SK-N-SH (cell line): ENCODE measurements around the gene OPN1SW. TPM values are rescaled to one million over a fixed set of nuclear protein-coding genes. Genes with fewer than 3 reads are reported as not detected.

Experiments used
- CTCF ChIA-PET: fragments of 300-600, 350-600 bp; formaldehyde crosslinking; extraction: SDS; loops from one replicate; lab custom pipeline; 2021; lab: Yijun Ruan, JAX
- POLR2A ChIA-PET: fragments of 350-600 bp; sonication (Branson Sonifier 250); formaldehyde crosslinking; extraction: SDS; loops from one replicate; lab custom pipeline; 2020; ENCODE audit warnings: antibody characterized with exemption, inconsistent platforms; lab: Yijun Ruan, JAX
- DNase-seq: peaks from one replicate; pipeline ENCODE4 v3.0.0; 2012
- H2AFZ ChIP-seq: fragments of 200-600 bp; sonication (generic); 2 replicates; pipeline ENCODE4 v1.8.1; 2016; ENCODE audit warnings: antibody characterized with exemption, mild to moderate bottlenecking, low read depth
- H3F3A ChIP-seq: fragments of 200-600 bp; sonication (generic); replicated peaks from 2 replicates; pipeline ENCODE3; 2016; ENCODE audit warnings: antibody characterized with exemption, mild to moderate bottlenecking; ENCODE audit not compliant: insufficient read depth
- H3K27ac ChIP-seq, 2 experiments: fragments of 200-500 bp in 1 of 2; fragments of 200-600 bp in 1 of 2; sonication (Bioruptor generic) in 1 of 2; sonication (generic), shearing (Covaris generic) in 1 of 2; 2 replicates each; pipeline versions ENCODE4 v1.5.1 to v1.6.1; 2014 to 2016; ENCODE audit warnings: low read depth in 2 of 2, inconsistent platforms in 1 of 2, low read length in 1 of 2, mild to moderate bottlenecking in 1 of 2, mixed read lengths in 1 of 2
- H3K27me3 ChIP-seq: fragments of 200-600 bp; sonication (generic), shearing (Covaris generic); 2 replicates; pipeline ENCODE4 v1.6.1; 2016; ENCODE audit warnings: mixed run types; ENCODE audit not compliant: insufficient read depth
- H3K36me3 ChIP-seq, 2 experiments: fragments of 200-500 bp in 1 of 2; fragments of 200-600 bp in 1 of 2; sonication (Bioruptor generic) in 1 of 2; sonication (generic) in 1 of 2; replicated peaks in 1 of 2; 2 replicates each; pipeline versions ENCODE3 to v1.5.1; 2014 to 2016; ENCODE audit warnings: low read length in 1 of 2, mild to moderate bottlenecking in 1 of 2; ENCODE audit not compliant: insufficient read depth in 2 of 2, control insufficient read depth in 1 of 2
- H3K4me1 ChIP-seq, 2 experiments: fragments of 200-500 bp in 1 of 2; fragments of 200-600 bp in 1 of 2; sonication (Bioruptor generic) in 1 of 2; sonication (generic), shearing (Covaris generic) in 1 of 2; 2 replicates each; pipeline versions ENCODE4 v1.5.1 to v1.6.1; 2014 to 2016; ENCODE audit warnings: low read depth in 1 of 2, low read length in 1 of 2, mixed run types in 1 of 2; ENCODE audit not compliant: insufficient read depth in 2 of 2, control insufficient read depth in 1 of 2
- H3K4me2 ChIP-seq: fragments of 200-600 bp; sonication (generic), shearing (Covaris generic); 2 replicates; pipeline ENCODE4 v1.6.1; 2017; ENCODE audit warnings: mixed run types
- H3K4me3 ChIP-seq, 2 experiments: fragments of 200-500 bp in 1 of 2; fragments of 200-600 bp in 1 of 2; sonication (Bioruptor generic) in 1 of 2; sonication (generic), shearing (Covaris generic) in 1 of 2; 2 replicates each; pipeline versions ENCODE4 v1.5.1 to v1.8.1; 2014 to 2016; ENCODE audit warnings: low read depth in 2 of 2, inconsistent platforms in 1 of 2, low read length in 1 of 2, mild to moderate bottlenecking in 1 of 2, mixed read lengths in 1 of 2, moderate library complexity in 1 of 2
- H3K79me2 ChIP-seq: fragments of 200-600 bp; sonication (generic); 2 replicates; pipeline ENCODE4 v1.8.1; 2017; ENCODE audit warnings: mild to moderate bottlenecking; ENCODE audit not compliant: insufficient read depth
- H3K9ac ChIP-seq: fragments of 200-600 bp; sonication (generic); 2 replicates; pipeline ENCODE4 v1.6.1; 2017; ENCODE audit warnings: mixed run types
- H3K9me2 ChIP-seq: fragments of 200-600 bp; sonication (generic); 2 replicates; pipeline ENCODE4 v1.6.1; 2017; ENCODE audit warnings: mixed run types
- H3K9me3 ChIP-seq: fragments of 200-600 bp; sonication (generic); 2 replicates; pipeline ENCODE4 v1.6.1; 2017; ENCODE audit warnings: mixed run types, mild to moderate bottlenecking, moderate library complexity
- H4K20me1 ChIP-seq: fragments of 200-600 bp; sonication (generic); 2 replicates; pipeline ENCODE4 v1.6.1; 2017; ENCODE audit warnings: mild to moderate bottlenecking, mixed run types; ENCODE audit not compliant: insufficient read depth
- CHD2 ChIP-seq: fragments of 150-350 bp; IDR thresholded peaks from 2 replicates; pipeline ENCODE4 v1.6.1; 2018; ENCODE audit warnings: low read length; ENCODE audit not compliant: partially characterized antibody
- CTCF ChIP-seq: fragments of 200-600 bp; sonication (generic); IDR thresholded peaks from 2 replicates; pipeline ENCODE4 v1.6.1; 2017; ENCODE audit warnings: antibody characterized with exemption, mild to moderate bottlenecking, moderate library complexity
- ELF1 ChIP-seq: IDR thresholded peaks from 2 replicates; pipeline ENCODE4 v1.4.0; 2012
- EP300 ChIP-seq, 2 experiments: IDR thresholded peaks; 2 replicates each; pipeline versions ENCODE4 v1.4.0 to v1.6.1; 2012; ENCODE audit warnings: borderline replicate concordance in 1 of 2, low read depth in 1 of 2, low read length in 1 of 2
- JUND ChIP-seq: IDR thresholded peaks from 2 replicates; pipeline ENCODE4 v1.4.0; 2012
- MAX ChIP-seq: IDR thresholded peaks from 2 replicates; pipeline ENCODE4 v1.4.0; 2012; ENCODE audit warnings: low read depth
- NFIC ChIP-seq: IDR thresholded peaks from 2 replicates; pipeline ENCODE4 v1.4.0; 2012; ENCODE audit warnings: borderline replicate concordance
- PBX3 ChIP-seq: IDR thresholded peaks from 2 replicates; pipeline ENCODE4; 2012
- RAD21 ChIP-seq: IDR thresholded peaks from 2 replicates; pipeline ENCODE4 v1.6.1; 2012; ENCODE audit warnings: mild to moderate bottlenecking, low read length
- SMC3 ChIP-seq: IDR thresholded peaks from 2 replicates; pipeline ENCODE4 v1.6.1; 2012; ENCODE audit warnings: low read depth, low read length, improper control_type of control experiment
- TAF1 ChIP-seq: IDR thresholded peaks from 2 replicates; pipeline ENCODE4 v1.6.1; 2012; ENCODE audit warnings: low read depth, mild to moderate bottlenecking, low read length, moderate library complexity, borderline replicate concordance
- TEAD4 ChIP-seq: IDR thresholded peaks from 2 replicates; pipeline ENCODE4 v1.4.0; 2012; ENCODE audit warnings: mild to moderate bottlenecking, borderline replicate concordance; ENCODE audit not compliant: insufficient read depth
- USF1 ChIP-seq: IDR thresholded peaks from 2 replicates; pipeline ENCODE4 v1.4.0; 2012; ENCODE audit warnings: low read depth, borderline replicate concordance
- YY1 ChIP-seq: IDR thresholded peaks from 2 replicates; pipeline ENCODE4 v1.4.0; 2012; ENCODE audit warnings: low read depth, mild to moderate bottlenecking
- ZBTB33 ChIP-seq: IDR thresholded peaks from 2 replicates; pipeline ENCODE4 v1.4.0; 2012; ENCODE audit warnings: low read depth, borderline replicate concordance
- WGBS: methylation state at CpG from one replicate; pipeline ENCODE4 v1.1.6; 2017; ENCODE audit warnings: low lambda C conversion rate; 5-methylcytosine and 5-hydroxymethylcytosine counted together
- polyA plus RNA-seq, 3 experiments: library from polyadenylated mRNA; depleted of rRNA; stranded (reverse); fragments of >200 nt; gene quantifications; 2 replicates each; pipeline ENCODE4 v1.2.3, GENCODE V29; 2012

The OPN1SW gene
- polyA plus RNA-seq, 1 of the 3 experiments (the other 2 are of a cell fraction) = 0.05 TPM

GRCh38 chr7:128810997-128811396 lies 35.4 kb upstream of the OPN1SW start:
- Histone ChIP-seq H3K79me2 (no peaks in the 10 kb centered on the region), H3K36me3 (peaks cover 18 to 33% of the 10 kb centered on the region in 2 experiments), H3K9ac (no peak overlapping the region), H3K9me2 (no peaks in the 10 kb centered on the region), H3K9me3 (no peaks in the 10 kb centered on the region), H3K27ac (no peak overlapping the region), H3K4me2 (no peak overlapping the region; the same call in 1 of the 2 replicates), H3K4me3 (no peak overlapping the region), H2AFZ (no peak overlapping the region), H3K27me3 (no peaks in the 10 kb centered on the region), H3K4me1 (peaks cover 7 to 13% of the 10 kb centered on the region in 2 experiments; a peak in 2 of 4 replicates), H4K20me1 (no peaks in the 10 kb centered on the region), H3F3A (no peaks in the 10 kb centered on the region)
- 93% methylated on average over 3 of the region's 3 CpGs for WGBS
- DNase-seq = no peak
- no peak for TF ChIP-seq TEAD4
- TF ChIP-seq ZBTB33 = no peak
- no peak for TF ChIP-seq NFIC
- no peak for TF ChIP-seq EP300 (IDR thresholded peaks at IDR 0.05; ENCODE audit: borderline replicate concordance in 1 of 2, low read depth in 1 of 2, low read length in 1 of 2)
- no peak for TF ChIP-seq CTCF
- TF ChIP-seq SMC3 = no peak
- no peak for TF ChIP-seq MAX
- TF ChIP-seq USF1 = no peak
- no peak for TF ChIP-seq PBX3
- TF ChIP-seq YY1 = no peak
- TF ChIP-seq ELF1 = no peak
- no peak for TF ChIP-seq TAF1
- no peak for TF ChIP-seq RAD21
- TF ChIP-seq CHD2 = no peak
- TF ChIP-seq JUND = no peak
- ChIA-PET CTCF (interaction anchor here (1.1 to 1.5 kb wide), 2 partner anchors 13 to 53 kb away, joined by 3 read pairs; no protein-coding TSS in a partner anchor), POLR2A (interaction anchor here (1.0 to 1.4 kb wide), 3 partner anchors 9 to 15 kb away, joined by 3 read pairs; no protein-coding TSS in a partner anchor)
